Gastroesophageal sphincter (tissue), 4 donors: ENCODE measurements around the gene RBFOX2. TPM values are rescaled to one million over a fixed set of nuclear protein-coding genes. Genes with fewer than 3 reads are reported as not detected.
"Not testable (repeated sequence)": the region's sequence is repeated elsewhere in the genome, so short reads cannot be mapped to it uniquely, and the experiment has no call there.

Experiments
- ATAC-seq: fragments of 150-250 bp; one replicate; pipeline ENCODE4 v1.9.1; 2016; ENCODE audit warnings: mild to moderate bottlenecking, moderate library complexity
- H3K27ac ChIP-seq, 4 donors: fragments of 200-600 bp; sonication (generic) in 3 of 4; 1 replicate in 3 of 4; 2 replicates in 1 of 4; pipeline ENCODE4 v1.5.1; 2016 to 2019
- H3K27me3 ChIP-seq: fragments of 200-600 bp; sonication (generic); one replicate; pipeline ENCODE4 v1.5.1; 2019
- H3K36me3 ChIP-seq, 2 donors: fragments of 200-600 bp; sonication (generic); one replicate each; pipeline ENCODE4 v1.5.1; 2019; ENCODE audit warnings: control low read depth in 1 of 2
- H3K4me1 ChIP-seq, 3 donors: fragments of 200-600 bp; sonication (generic); 1 replicate in 2 of 3; 2 replicates in 1 of 3; pipeline ENCODE4 v1.5.1; 2016 to 2019; ENCODE audit warnings: control low read depth in 2 of 3
- H3K4me3 ChIP-seq, 2 donors: fragments of 200-600 bp; sonication (generic); one replicate each; pipeline ENCODE4 v1.5.1; 2019; ENCODE audit warnings: mild to moderate bottlenecking in 1 of 2, moderate library complexity in 1 of 2
- H3K9me3 ChIP-seq, 3 donors: fragments of 200-600 bp; sonication (generic); one replicate each; pipeline ENCODE4 v1.5.1; 2017 to 2019; ENCODE audit warnings: control low read depth in 2 of 3
- EP300 ChIP-seq: sonication (generic); formaldehyde crosslinking; IDR thresholded peaks from one replicate; pipeline ENCODE4 v1.6.1; 2017; ENCODE audit warnings: antibody characterized with exemption, mild to moderate bottlenecking
- POLR2A ChIP-seq, 2 donors: fragments of 450-650 bp; IDR thresholded peaks; one replicate each; pipeline ENCODE4 v1.6.1; 2017; ENCODE audit warnings: antibody characterized with exemption in 2 of 2, mild to moderate bottlenecking in 2 of 2, moderate library complexity in 1 of 2
- POLR2AphosphoS5 ChIP-seq: sonication (generic); formaldehyde crosslinking; IDR thresholded peaks from one replicate; pipeline ENCODE4 v1.6.1; 2017; ENCODE audit warnings: antibody characterized with exemption
- WGBS, 2 donors: methylation state at CpG; one replicate each; pipeline ENCODE4 v1.1.5; 2018; ENCODE audit warnings: low coverage in 1 of 2; 5-methylcytosine and 5-hydroxymethylcytosine counted together
- total RNA-seq, 4 donors: library from RNA; depleted of rRNA; stranded (reverse); fragments of >200 nt; gene quantifications; one replicate each; pipeline ENCODE4 v1.1.0, GENCODE V29; 2016
- TF ChIP-seq, protein P1 (sequence below), 4 experiments: fragments of 200-600 bp in 2 of 4; fragments of 450-650 bp in 2 of 4; sonication (generic) in 1 of 4; IDR thresholded peaks; one replicate each; pipeline ENCODE4 v1.5.1; 2017 to 2019; ENCODE audit warnings: antibody characterized with exemption in 4 of 4, mild to moderate bottlenecking in 2 of 4, moderate library complexity in 2 of 4

RBFOX2 gene
- total RNA-seq, 4 donors from 2014 or later, result 120 to 197 (median 169) TPM

- peaks cover 0 to 53% (median 7%) of the 10 kb centered on the region in 3 donors for H3K4me1 ChIP-seq
- WGBS, 2 donors, result 79 to 89% methylated on average over 1 of the region's 1 CpG
- no peaks in the 10 kb centered on the region for H3K9me3 ChIP-seq
- no peaks in the 10 kb centered on the region for H3K27me3 ChIP-seq
- no peak for TF ChIP-seq POLR2AphosphoS5
- no peak for TF ChIP-seq POLR2A (IDR thresholded peaks at IDR 0.05)
- no peak for TF ChIP-seq EP300
- TF ChIP-seq, protein P1, sequence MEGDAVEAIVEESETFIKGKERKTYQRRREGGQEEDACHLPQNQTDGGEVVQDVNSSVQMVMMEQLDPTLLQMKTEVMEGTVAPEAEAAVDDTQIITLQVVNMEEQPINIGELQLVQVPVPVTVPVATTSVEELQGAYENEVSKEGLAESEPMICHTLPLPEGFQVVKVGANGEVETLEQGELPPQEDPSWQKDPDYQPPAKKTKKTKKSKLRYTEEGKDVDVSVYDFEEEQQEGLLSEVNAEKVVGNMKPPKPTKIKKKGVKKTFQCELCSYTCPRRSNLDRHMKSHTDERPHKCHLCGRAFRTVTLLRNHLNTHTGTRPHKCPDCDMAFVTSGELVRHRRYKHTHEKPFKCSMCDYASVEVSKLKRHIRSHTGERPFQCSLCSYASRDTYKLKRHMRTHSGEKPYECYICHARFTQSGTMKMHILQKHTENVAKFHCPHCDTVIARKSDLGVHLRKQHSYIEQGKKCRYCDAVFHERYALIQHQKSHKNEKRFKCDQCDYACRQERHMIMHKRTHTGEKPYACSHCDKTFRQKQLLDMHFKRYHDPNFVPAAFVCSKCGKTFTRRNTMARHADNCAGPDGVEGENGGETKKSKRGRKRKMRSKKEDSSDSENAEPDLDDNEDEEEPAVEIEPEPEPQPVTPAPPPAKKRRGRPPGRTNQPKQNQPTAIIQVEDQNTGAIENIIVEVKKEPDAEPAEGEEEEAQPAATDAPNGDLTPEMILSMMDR (IDR thresholded peaks at IDR 0.05), result no peak
- no peak overlapping the region for H3K27ac ChIP-seq
- ATAC-seq, result no peak
- H3K4me3 ChIP-seq, result no peak overlapping the region
- no peaks in the 10 kb centered on the region for H3K36me3 ChIP-seq
Observed at GRCh38 chr22:35799150-35799549, 229.5 kb downstream of the RBFOX2 start.

DNA sequence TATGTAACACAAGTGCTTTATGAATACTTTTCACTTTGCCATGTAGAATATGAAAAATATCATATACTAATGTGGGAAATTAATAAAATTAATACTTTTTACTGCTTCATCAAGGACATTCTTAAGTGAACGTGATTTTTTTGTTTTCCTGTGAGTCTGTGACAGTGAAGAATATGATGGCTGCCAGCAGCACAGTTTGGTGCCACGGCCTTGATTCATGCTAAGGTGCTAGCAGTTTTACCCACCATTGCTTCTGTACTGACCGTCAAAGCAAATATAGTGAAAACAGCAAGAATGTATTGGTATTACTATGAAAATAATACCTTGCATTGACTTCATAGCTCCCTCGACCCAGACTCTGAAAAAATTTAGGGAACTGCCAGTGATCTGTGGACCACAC, 231.2 kb downstream of the RBFOX2 start:
- no peak for ATAC-seq
- Histone ChIP-seq H3K27ac (no peak overlapping the region), H3K27me3 (no peaks in the 10 kb centered on the region), H3K9me3 (no peaks in the 10 kb centered on the region), H3K4me1 (peaks cover 0 to 67% (median 7%) of the 10 kb centered on the region in 3 donors), H3K4me3 (no peak overlapping the region), H3K36me3 (no peaks in the 10 kb centered on the region)
- WGBS, 2 donors, result 66 to 83% methylated on average over 4 of the region's 4 CpGs
- TF ChIP-seq POLR2AphosphoS5 (no peak), EP300 (no peak), POLR2A (IDR thresholded peaks at IDR 0.05) (no peak)
- TF ChIP-seq, protein P1 (IDR thresholded peaks at IDR 0.05), result no peak

DNA sequence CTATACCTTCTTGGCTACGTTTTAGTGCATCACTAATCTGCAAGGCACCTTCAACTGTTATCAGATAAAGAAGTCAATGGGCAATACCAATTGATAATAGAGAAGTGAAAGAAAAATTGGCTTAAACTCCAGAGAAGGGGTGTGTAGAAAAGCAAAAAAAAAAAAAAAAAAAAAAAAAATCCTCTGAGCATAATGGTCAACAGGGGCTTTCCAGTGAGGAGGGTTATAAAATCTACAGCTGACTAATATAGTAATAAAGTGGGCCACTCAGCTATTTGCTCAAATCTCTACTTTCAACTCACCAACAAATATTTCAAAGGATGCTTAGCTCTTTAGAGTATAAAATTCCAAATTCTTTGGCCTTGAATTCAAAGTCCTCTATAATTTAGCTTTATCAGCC, 233.1 kb downstream of the RBFOX2 start:
- 71 to 100% methylated on average over 1 of the region's 1 CpG for WGBS, 2 donors
- H3K4me3 ChIP-seq, result no peak overlapping the region
- TF ChIP-seq EP300 (no peak), POLR2A (IDR thresholded peaks at IDR 0.05) (no peak), POLR2AphosphoS5 (no peak)
- TF ChIP-seq, protein P1 (IDR thresholded peaks at IDR 0.05), result no peak

GRCh38 chr22:35792506-35792905, 236.1 kb downstream of the RBFOX2 start:
- peaks cover 0 to 3% of the 10 kb centered on the region in 2 donors for H3K36me3 ChIP-seq
- H3K27me3 ChIP-seq, result no peaks in the 10 kb centered on the region
- WGBS, 2 donors, result 51 to 76% methylated on average over 4 of the region's 4 CpGs
- H3K4me1 ChIP-seq, result peaks cover 0 to 34% (median 0%) of the 10 kb centered on the region in 3 donors
- TF ChIP-seq, protein P1 (IDR thresholded peaks at IDR 0.05), result no peak
- TF ChIP-seq POLR2AphosphoS5 (no peak), EP300 (no peak), POLR2A (IDR thresholded peaks at IDR 0.05) (no peak)
- H3K4me3 ChIP-seq, result no peak overlapping the region
- H3K9me3 ChIP-seq, result no peaks in the 10 kb centered on the region
- ATAC-seq, result no peak
- H3K27ac ChIP-seq, result no peak overlapping the region

More for the DNA sequence above, 233.1 kb downstream of the RBFOX2 start:
- H3K27ac ChIP-seq, result no peak overlapping the region
- ATAC-seq, result no peak
- H3K9me3 ChIP-seq, result no peaks in the 10 kb centered on the region
- H3K4me1 ChIP-seq, result peaks cover 0 to 49% (median 6%) of the 10 kb centered on the region in 3 donors
- peaks cover 0 to 3% of the 10 kb centered on the region in 2 donors for H3K36me3 ChIP-seq
- H3K27me3 ChIP-seq, result no peaks in the 10 kb centered on the region

DNA sequence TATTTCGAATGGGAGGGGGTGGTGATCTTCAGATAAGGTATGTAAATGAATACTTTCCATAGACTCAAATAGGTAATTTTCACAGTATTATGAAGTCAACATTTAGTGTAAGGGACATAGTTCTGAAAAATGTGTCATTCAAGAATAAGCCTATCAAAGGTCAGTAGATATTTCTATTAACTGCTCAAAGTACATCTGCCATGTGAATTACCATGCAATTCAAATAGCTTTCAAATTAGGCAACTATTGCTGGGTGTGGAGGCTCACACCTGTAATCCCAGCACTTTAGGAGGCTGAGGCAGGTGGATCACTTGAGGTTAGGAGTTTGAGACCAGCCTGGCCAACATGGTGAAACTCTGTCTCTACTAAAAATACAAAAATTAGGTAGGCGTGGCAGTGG, 236.8 kb downstream of the RBFOX2 start:
- H3K27me3 ChIP-seq, H3K4me3 ChIP-seq, ATAC-seq, H3K36me3 ChIP-seq, H3K27ac ChIP-seq, H3K9me3 ChIP-seq: not testable (repeated sequence)
- H3K4me1 ChIP-seq, result peaks cover 0 to 39% (median 0%) of the 10 kb centered on the region in 3 donors
- WGBS, 2 donors, result 78 to 84% methylated on average over 1 to 2 of the region's 2 CpGs
